22Rv1 (cell line): ENCODE measurements around the gene SMTN.

ENCODE experiments used
- H3K27ac ChIP-seq: fragments of 450-650 bp; 2 replicates; pipeline ENCODE4 v1.5.1; 2017
- CTCF ChIP-seq: fragments of 450-650 bp; IDR thresholded peaks from 2 replicates; pipeline ENCODE4 v1.5.1; 2017; ENCODE audit warnings: mild to moderate bottlenecking
- ZFX ChIP-seq: fragments of 450-650 bp; IDR thresholded peaks from 2 replicates; pipeline ENCODE4 v1.6.1; 2017; ENCODE audit warnings: antibody characterized with exemption, borderline replicate concordance

Gene SMTN

GRCh38 chr22:31122196-31122531 is 41.0 kb downstream of the SMTN start:
- H3K27ac ChIP-seq: peak overlapping the region; percentile 84

GRCh38 chr22:31122532-31123291 is 41.6 kb downstream of the SMTN start, which contains the start of gene INPP5J:
Gene INPP5J, plus strand, starts transcription at chr22:31122966. Its CDS starts 49 bp downstream, at chr22:31123015.
- H3K27ac ChIP-seq: peak within 1 kb of the TSS; percentile 84
- TF ChIP-seq ZFX (no peak), CTCF (no peak)

More at GRCh38 chr22:31122196-31122531, 41.0 kb downstream of the SMTN start:
- TF ChIP-seq CTCF: no peak
- no peak for TF ChIP-seq ZFX

GRCh38 chr22:31123292-31123602 is 42.1 kb downstream of the SMTN start:
- TF ChIP-seq ZFX (no peak), CTCF (no peak)

GRCh38 chr22:31124290-31124689 is 43.2 kb downstream of the SMTN start:
- TF ChIP-seq ZFX (no peak), CTCF (no peak)

More at GRCh38 chr22:31123292-31123602, 42.1 kb downstream of the SMTN start:
- H3K27ac ChIP-seq: peak overlapping the region; percentile 84

GRCh38 chr22:31124811-31125465 is 43.8 kb downstream of the SMTN start:
- H3K27ac ChIP-seq: peak overlapping the region; percentile 84
- no peak for TF ChIP-seq CTCF
- TF ChIP-seq ZFX: no peak

More at GRCh38 chr22:31124290-31124689, 43.2 kb downstream of the SMTN start:
- H3K27ac ChIP-seq: peak overlapping the region; percentile 84

- H3K27ac ChIP-seq: peak overlapping the region; percentile 84
- TF ChIP-seq ZFX: no peak
- TF ChIP-seq CTCF: no peak
Observed at GRCh38 chr22:31125521-31126117, 44.5 kb downstream of the SMTN start.
